Bronchial epithelial cell (primary cell): ENCODE data around the gene KLF14. TPM values are rescaled to one million over a fixed set of nuclear protein-coding genes. Genes with fewer than 3 reads are reported as not detected.

ENCODE experiments used
- DNase-seq: peaks from one replicate; pipeline ENCODE4 v3.0.0-alpha.2; 2010; ENCODE audit warnings: low read depth
- FAIRE-seq: peaks from 2 replicates; lab custom pipeline; 2011; peaks lifted over from hg19 to GRCh38; lab: Jason Lieb, UNC
- H3K27me3 ChIP-seq: 2 replicates; pipeline ENCODE4 v1.5.1; 2011; ENCODE audit warnings: low read length; ENCODE audit not compliant: control insufficient read depth, insufficient read depth
- H3K36me3 ChIP-seq: 2 replicates; pipeline ENCODE4 v1.5.1; 2011; ENCODE audit warnings: low read length; ENCODE audit not compliant: control insufficient read depth, insufficient read depth
- H3K4me3 ChIP-seq: 2 replicates; pipeline ENCODE4 v1.5.1; 2011; ENCODE audit warnings: mild to moderate bottlenecking, low read depth, low read length, control low read depth
- total RNA-seq: library from RNA; depleted of rRNA; stranded (reverse); fragments of >200 nt; gene quantifications from 2 replicates; pipeline ENCODE4 v1.2.1, GENCODE V29; 2014
- TF ChIP-seq, protein P1 (sequence below): IDR thresholded peaks from 2 replicates; pipeline ENCODE4 v1.5.1; 2011; ENCODE audit warnings: mild to moderate bottlenecking, moderate library complexity, low read length, control low read depth, inconsistent platforms; ENCODE audit not compliant: insufficient read depth, severe bottlenecking

Gene KLF14
- total RNA-seq, 1 donor from 2014 or later = under 0.01 TPM

DNA sequence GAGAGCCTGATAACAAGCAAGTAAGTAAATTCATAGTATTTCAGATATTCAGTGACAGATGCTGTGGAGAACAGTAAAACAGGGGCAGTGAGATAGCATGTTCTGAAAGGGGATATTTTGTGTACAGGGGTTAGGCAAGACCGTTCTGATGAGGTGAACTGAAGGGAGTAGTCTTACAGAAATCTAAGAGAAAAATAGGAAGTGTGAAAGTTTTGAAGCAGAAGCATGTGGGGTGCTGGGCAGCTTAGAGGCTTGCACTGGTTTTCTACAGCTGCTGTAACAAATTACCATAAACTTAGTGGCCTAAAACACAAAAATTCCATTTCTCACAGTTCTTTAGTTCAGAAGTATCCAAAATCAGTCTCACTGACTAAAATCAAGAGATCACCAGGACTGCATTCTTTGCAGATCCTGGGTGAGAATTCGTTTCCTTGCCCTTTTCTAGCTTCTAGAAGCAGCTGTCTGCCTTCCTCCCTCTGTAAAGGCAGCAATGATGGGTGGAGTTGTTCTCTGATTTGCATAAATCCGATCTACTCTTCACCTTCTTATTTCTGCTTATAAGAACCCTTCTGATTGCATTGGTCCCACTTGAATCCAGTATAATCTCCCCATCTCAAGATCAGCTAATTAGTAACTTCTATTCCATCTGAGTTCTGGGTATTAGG, 7.5 kb upstream of the KLF14 start:
- no peaks in the 10 kb centered on the region for H3K36me3 ChIP-seq
- TF ChIP-seq, protein P1, sequence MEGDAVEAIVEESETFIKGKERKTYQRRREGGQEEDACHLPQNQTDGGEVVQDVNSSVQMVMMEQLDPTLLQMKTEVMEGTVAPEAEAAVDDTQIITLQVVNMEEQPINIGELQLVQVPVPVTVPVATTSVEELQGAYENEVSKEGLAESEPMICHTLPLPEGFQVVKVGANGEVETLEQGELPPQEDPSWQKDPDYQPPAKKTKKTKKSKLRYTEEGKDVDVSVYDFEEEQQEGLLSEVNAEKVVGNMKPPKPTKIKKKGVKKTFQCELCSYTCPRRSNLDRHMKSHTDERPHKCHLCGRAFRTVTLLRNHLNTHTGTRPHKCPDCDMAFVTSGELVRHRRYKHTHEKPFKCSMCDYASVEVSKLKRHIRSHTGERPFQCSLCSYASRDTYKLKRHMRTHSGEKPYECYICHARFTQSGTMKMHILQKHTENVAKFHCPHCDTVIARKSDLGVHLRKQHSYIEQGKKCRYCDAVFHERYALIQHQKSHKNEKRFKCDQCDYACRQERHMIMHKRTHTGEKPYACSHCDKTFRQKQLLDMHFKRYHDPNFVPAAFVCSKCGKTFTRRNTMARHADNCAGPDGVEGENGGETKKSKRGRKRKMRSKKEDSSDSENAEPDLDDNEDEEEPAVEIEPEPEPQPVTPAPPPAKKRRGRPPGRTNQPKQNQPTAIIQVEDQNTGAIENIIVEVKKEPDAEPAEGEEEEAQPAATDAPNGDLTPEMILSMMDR = no peak
- H3K4me3 ChIP-seq = no peak overlapping the region
- peaks cover 22% of the 10 kb centered on the region for H3K27me3 ChIP-seq
- FAIRE-seq (no peak), DNase-seq (no peak)

- FAIRE-seq (no peak), DNase-seq (no peak)
- no peaks in the 10 kb centered on the region for H3K36me3 ChIP-seq
- H3K4me3 ChIP-seq = no peak overlapping the region
- TF ChIP-seq, protein P1 = no peak
- H3K27me3 ChIP-seq = peaks cover 24% of the 10 kb centered on the region
These were observed 6.6 kb upstream of the KLF14 start for GRCh38 chr7:130740606-130741005.

GRCh38 chr7:130736298-130736900, 2.4 kb upstream of the KLF14 start:
- Histone ChIP-seq H3K4me3 (no peak overlapping the region), H3K27me3 (peaks cover 34% of the 10 kb centered on the region), H3K36me3 (no peaks in the 10 kb centered on the region)
- TF ChIP-seq, protein P1 = no peak
- FAIRE-seq (no peak), DNase-seq (no peak)

- FAIRE-seq (no peak), DNase-seq (peak; percentile 13)
These were observed 1.1 kb upstream of the KLF14 start for GRCh38 chr7:130734815-130735716.

More at GRCh38 chr7:130734815-130735716, 1.1 kb upstream of the KLF14 start:
- TF ChIP-seq, protein P1 = no peak
- H3K27me3 ChIP-seq = peaks cover 34% of the 10 kb centered on the region
- H3K4me3 ChIP-seq = peak overlapping the region; percentile 40
- no peaks in the 10 kb centered on the region for H3K36me3 ChIP-seq
